HG02870 (cell line): ENCODE results near the gene CFAP74.
"Not testable (repeated sequence)": the region's sequence is repeated elsewhere in the genome, so short reads cannot be mapped to it uniquely, and the experiment has no call there.

ENCODE experiments used
- ATAC-seq: cut with Tn5 transposase; IDR thresholded peaks from one replicate; pipeline ENCODE4 v1.9.1; 2021; ENCODE audit warnings: mild to moderate bottlenecking, moderate library complexity; ENCODE audit not compliant: unreplicated experiment

Gene CFAP74

GRCh38 chr1:1883890-1884289 is 119.7 kb downstream of the CFAP74 start:
- not testable (repeated sequence) for ATAC-seq

GRCh38 chr1:1883092-1883873 is 120.3 kb downstream of the CFAP74 start:
- no peak for ATAC-seq

- ATAC-seq, result no peak
Observed at GRCh38 chr1:1881727-1882126, 121.9 kb downstream of the CFAP74 start.

GRCh38 chr1:1880617-1881312 is 122.8 kb downstream of the CFAP74 start:
- ATAC-seq, result no peak

GRCh38 chr1:1879942-1880341 is 123.6 kb downstream of the CFAP74 start:
- no peak for ATAC-seq

- no peak for ATAC-seq
Observed at GRCh38 chr1:1877865-1878436, 125.6 kb downstream of the CFAP74 start.

GRCh38 chr1:1876335-1876930 is 127.2 kb downstream of the CFAP74 start:
- ATAC-seq, result no peak

GRCh38 chr1:1875932-1876331 is 127.7 kb downstream of the CFAP74 start:
- no peak for ATAC-seq

GRCh38 chr1:1874901-1875300 is 128.7 kb downstream of the CFAP74 start:
- no peak for ATAC-seq

- no peak for ATAC-seq
Observed at GRCh38 chr1:1873186-1873585, 130.4 kb downstream of the CFAP74 start.

GRCh38 chr1:1872329-1872994 is 131.1 kb downstream of the CFAP74 start:
- ATAC-seq, result no peak
